Measurements from ENCODE around the gene PAX2.

Gene PAX2

DNA sequence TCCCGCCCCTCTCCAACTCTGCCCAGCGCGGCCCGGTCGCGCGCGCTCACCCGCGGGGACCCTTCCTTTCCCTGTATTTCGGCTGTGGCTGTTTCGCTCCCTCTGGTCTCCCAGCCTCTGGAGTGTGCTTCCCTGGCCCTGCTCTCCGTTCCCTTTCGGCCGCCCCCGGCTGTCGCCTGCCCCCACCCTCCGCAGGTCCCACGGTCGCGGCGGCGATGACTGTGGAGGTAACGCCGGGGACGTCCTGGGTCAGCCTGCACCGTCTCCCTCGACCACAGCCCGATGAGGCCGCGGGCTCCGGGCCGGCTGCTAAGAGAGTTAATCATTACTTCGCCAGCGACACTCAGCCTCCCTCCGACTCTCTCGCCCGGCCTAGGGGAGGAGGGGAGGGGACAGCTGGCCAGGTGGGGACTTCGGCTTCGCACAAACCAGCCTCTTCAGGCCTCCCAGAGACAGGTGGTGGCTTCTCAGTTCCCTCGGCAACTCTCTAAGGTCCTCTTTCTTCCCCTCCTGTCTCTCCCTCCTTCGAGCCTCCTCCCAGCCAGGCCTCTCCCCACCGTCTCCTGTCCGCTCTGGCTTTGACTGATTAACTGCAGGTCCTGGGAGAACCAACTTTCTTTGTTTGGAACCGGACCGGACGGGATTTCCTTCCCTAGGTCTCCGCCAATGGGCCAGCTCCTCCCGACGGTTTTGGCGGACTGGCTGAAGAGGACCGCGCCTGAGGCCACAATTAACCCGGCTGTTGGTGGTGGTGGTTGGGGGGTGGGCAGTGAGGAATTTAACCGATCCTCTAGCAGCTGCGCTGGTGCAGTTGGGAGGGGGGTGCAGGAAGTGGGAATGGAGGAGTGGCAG is 5.6 kb upstream of the PAX2 start:
- DNase-seq (ENCODE audit: low read depth, low spot score), result no peak

DNA sequence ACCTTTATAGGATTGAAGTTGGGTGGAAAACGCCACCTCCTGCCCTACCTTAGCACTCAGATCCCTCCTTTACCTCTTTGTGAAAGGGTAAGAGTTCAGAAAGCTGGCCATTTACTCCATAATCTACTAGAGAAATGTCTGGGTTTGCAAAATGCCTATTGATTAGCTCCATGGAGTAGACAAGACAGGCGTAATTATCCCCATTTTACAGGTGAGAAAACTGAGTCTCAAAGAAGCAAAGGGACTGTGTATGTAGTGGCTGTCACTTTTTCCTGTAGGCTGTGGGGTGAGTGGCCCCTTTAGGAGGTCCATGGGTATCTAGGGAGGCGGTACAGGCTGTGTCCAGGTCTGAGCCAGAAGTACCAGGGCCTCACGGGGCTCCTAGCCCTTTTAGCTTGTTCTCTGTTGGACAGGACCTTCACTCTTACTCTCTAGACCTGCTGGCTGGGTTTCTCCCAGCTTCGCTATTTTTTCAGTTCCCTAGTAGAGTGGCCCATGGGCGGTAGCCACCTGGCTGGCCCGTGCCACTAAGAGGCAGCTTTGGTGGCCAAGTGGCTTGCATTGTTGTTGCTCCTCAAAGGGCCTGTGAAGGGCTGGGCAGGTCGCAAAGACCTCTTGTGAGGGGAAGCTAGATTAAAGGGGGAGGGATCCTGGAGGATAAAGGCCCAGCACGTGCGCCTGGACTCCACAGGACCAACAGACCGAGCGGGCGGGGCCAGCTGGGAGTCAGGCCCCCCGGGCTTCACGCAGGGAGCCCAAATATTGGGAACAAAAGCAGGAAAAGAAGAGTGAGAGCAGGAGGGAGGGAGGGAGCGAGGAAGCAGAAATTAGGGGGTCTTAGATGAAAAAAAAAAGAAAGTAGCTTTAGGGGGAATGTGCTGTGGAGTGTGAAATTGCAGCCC is 4.7 kb upstream of the PAX2 start:
- no peak for DNase-seq (ENCODE audit: low read depth, low spot score)

DNA sequence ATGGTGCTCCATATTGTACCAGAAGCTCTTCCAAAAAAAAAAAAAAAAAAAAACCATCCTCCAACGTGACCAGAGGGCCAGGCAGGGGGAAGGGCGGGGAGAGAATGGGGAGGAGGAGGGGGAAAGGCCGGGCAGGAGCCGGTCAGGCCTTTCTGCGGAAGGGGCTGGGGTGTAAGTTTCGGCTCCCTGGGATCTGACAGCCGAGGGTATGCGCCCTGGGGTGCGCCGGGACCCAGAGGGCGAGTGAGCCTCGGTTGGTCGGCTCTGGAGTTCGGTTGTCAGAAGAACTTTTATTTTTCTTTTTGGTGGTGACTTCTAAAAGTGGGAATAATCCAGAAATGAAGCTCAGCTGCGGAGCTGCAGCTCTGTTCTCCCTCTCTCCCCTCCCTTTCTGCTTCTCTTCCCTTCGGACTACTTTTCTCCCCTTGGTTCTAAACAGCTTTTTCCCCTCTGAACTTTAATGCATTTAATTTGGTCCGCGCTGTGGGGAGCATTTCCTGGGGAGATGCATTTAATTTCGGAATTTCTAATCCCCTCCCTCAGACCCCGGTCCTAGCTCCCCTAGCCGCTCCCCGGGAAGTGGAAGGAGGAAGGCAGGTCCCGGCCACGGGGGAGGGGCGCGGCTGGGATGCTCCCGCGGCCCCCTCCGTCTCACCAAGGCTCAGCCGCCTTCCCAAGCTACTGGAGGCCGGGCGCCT is 3.9 kb upstream of the PAX2 start:
- DNase-seq (ENCODE audit: low read depth, low spot score), result no peak

DNA sequence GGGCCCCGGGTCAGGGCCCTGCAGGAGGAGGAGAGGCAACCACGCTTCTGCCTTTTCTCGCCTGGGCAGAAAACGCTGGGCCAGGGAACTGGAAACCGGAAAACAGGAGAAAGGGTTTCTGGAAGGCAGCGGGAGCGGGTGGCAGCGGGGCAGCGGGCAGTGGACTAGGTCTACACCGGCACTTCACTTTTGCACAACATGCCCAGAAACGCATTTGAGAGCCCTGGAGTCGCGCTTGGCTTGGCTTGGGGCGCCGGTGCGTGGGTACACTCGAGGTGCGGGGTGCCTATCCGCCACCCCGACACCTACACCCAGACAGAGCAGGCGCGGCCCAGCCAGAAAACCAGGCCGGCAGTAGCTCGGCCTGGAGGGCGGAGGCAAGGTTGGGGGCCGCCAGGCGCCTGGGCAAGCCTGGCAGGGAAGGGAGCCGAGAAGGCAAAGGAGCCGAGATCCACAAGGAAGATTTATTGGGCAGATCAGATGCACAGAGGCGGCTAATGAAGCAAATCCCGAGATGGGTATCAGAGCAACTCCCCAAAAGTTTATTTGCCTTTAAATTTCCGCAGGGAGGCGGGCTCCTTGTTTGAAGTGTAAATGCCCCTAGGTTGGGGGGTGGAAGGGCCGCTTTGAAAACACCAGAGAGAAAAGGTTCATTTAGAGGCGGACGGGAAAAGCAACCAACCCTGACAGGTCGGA is 3.2 kb upstream of the PAX2 start:
- DNase-seq (ENCODE audit: low read depth, low spot score), result no peak

DNA sequence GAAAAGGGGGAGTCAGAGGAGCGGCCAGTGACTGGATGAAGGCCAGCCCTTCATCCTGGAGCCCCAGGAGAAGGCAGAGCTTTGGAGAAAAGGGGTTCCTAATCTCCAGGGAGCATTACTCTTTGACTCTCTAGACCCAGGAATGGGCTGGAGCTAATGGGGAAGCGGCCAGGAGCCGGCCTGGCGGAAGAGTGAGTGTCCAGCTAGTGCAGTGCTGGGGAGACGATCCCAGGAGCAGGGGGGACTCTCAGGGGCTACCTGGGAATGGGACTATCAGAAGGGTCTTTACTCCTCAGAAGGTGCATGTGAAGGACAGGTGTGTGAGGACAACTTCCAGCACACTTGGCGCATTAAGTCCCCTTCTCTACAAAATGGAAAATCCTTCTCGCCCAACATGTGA is 2.4 kb upstream of the PAX2 start:
- no peak for DNase-seq (ENCODE audit: low read depth, low spot score)

DNA sequence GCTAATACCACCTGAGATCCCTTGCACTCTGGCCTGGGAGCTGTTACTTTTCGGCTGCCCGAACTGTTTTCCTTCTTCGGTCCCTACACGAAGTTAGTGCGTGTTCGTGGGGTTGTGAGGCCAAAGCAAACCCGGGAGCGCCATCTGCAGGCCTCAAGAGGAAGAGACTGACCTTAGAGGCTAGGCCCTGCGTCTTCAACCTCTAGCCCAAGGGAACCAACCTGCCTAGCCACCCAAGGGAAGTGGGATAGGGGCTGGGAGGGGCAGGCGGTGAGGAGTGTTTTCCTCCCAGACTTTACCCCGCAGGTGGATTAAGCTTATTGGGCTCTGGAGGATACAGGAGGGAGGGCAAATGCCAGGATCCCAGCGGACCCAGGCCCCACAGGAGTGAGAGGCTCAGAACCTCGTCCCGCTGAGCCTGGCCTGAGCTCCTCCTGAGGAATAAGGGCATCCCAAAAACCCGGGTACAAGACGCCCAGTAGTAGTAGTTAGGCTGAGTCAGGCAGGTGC is 1.7 kb upstream of the PAX2 start:
- no peak for DNase-seq (ENCODE audit: low read depth, low spot score)

DNA sequence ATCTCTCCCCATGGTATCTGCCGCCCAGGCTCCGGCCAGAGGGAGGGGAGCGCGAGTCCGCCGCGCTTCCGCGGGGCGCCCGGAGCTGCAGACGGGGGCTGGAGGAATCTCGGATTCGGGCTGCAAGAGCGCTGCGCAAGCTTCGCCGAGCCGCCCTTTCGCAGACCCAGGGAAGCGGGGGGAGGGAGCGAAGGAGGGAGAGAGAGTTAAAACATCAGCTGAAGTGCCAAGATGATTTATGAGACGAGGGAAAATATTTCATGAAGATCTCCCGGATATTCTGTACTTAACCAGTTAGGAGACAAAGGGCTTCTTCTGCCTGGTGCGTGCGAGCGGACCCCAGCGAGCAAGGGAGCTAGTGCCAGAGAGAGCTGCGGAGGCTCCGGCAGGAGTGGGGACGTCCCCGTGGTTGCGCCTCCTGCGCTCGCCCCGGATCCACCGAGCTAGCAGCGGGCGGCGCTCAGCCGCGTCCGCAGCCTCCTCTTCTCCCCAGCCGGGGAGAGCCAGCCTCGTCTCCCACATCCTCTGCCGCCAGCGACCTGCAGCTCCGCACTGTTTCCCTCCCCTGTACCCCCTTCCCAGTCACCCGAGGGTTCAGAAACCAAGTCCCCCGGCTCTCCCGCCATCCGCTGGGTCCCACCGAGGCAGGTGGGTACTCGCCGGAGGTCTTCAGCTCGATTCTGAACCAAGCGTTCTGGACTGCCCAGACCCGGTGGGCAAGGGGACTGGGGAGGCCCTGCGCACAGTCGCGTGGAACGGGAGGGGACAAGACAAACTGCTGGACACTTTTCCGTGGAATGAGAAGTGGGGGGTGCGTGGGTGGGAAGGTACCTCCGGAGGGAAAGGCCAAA is 1.0 kb upstream of the PAX2 start:
- DNase-seq (ENCODE audit: low read depth, low spot score), result no peak

DNA sequence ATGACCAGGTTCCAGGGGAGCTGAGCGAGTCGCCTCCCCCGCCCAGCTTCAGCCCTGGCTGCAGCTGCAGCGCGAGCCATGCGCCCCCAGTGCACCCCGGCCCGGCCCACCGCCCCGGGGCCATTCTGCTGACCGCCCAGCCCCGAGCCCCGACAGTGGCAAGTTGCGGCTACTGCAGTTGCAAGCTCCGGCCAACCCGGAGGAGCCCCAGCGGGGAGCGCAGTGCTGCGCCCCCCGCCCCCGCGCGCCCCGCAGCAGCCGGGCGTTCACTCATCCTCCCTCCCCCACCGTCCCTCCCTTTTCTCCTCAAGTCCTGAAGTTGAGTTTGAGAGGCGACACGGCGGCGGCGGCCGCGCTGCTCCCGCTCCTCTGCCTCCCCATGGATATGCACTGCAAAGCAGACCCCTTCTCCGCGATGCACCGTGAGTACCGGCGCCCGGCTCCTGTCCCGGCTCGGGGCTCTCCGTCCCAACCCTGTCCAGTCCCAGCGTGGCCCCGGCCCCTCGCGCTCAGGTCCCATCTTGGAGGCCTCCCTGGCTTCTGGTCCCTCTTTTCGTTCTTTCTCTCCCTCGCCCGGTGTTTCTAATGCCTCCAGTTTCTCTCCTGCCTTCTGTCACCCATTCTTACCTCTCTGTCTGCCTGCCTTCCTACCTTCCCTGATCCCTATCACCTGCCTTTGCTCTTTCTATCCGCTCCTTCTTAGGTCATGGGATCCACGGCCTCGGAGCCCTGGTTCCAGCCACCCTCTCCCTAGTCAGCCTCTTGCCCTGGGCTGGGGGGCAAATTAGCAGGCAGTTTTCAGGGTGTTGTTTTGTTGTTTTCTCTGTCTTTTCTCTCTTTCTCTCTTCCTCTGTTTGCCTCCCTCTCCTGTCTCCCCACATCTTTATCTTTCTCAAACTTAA is 751 bp downstream of the PAX2 start:
- DNase-seq (ENCODE audit: low read depth, low spot score), result no peak

DNA sequence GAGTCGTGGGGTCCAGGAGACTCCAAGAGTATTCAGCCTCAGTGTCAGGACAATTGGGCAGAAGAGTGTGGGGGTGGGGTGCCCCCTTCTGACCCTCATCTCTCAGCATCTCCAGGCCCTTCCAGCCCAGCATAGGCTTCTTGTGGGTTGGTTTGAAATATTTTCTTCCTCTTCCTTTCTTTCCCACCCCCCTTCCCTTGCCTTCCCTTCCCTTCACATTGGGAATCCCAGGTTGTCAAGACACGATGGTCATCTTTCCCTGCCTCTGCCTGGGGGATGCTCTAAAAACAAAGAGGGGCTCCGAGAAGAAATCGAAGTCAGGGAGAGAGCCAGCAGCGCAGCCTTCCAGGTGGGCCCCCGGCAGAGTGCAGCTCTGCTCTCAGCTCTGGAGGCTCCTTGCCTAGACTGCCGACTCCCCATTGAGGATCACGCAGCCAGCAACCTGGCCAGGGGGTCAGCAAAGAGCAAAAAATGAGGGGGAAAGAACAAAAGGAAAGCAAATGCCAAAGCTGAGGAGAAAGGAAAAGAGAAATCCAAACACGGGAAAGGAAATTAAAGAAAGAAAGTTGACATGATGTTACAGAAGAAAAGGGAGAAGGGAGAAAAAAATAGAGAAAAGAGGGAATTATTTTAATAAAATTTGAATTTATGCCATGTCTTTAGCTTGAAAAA is 1.5 kb downstream of the PAX2 start:
- DNase-seq (ENCODE audit: low read depth, low spot score), result no peak

DNA sequence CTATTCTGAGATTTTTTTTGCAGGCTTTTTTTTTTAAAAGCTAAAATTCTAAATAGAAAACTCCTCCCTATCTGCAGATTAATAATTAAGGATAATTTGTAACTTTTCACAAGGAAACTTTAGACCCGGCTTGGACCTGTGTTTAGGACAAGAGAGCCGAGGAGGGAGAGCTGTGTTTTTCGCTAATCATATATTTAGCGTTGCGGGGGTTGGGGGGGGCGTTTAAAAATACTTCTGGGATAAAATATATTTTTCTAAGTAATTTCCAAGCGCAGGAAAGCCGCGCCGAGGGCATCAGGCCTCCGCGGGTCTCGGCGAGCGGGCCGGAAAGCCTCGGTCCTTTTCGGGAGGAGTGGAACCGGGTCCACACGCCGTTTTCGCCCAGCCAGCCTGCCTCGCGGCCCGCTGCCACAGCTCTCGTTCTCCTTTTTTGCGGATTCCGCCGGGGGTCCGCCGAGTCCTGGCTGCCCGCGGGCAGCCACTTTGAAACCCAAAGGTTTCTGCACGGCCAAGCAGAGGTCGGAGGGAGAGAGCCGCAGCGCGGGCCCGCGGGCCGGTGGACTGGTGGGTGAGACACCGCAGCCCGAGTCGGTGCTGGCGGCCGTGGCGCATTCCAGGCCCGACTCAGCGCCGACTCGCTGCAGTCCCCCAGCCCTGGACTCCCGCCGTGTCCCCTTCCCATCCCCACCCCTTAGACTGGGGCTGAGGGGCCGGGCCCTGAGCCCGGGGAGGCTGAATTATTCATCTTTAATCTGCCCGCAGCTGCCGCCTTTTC is 2.3 kb downstream of the PAX2 start:
- no peak for DNase-seq (ENCODE audit: low read depth, low spot score)

DNA sequence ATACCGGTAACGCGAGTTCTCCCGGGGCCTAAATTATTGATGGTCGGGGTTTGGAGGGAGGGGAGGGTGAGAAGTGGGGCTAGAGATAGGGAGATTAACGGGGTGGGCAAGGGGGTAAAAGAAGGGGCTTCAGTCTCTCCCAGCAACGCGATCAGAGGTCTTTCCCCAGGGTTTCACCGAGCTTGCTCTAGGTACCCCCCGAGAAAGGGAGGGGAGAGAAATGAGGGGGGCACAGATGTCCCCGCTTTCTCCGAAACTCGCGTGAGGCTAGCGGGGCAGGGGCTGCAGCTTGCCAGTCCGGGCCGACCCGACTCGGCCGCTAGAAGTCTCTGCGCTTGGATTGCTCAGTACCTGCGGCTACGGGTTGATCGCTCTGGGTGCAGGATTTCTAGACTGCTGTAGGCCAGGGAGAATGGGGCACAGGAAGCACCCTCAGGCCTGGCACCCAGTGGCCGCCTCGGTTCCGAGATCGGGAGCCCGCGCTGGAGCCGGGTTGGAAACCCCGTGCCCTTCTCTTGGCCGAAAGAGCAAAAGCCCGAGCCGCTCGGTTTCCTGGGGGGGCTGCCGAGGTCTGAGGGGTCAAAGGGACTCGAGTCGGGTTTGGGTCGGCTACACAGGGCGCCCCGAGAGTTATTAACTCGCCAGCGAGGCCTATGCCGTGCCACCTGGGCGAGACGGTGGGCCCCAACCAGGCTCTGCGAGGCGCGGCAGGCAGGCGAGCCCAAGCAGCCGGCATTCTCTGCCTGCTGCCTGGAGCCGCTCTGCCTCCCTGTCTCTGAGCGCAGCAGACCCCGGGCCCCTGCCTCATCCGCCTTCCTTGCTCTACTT is 3.1 kb downstream of the PAX2 start:
- DNase-seq (ENCODE audit: low read depth, low spot score), result no peak

DNA sequence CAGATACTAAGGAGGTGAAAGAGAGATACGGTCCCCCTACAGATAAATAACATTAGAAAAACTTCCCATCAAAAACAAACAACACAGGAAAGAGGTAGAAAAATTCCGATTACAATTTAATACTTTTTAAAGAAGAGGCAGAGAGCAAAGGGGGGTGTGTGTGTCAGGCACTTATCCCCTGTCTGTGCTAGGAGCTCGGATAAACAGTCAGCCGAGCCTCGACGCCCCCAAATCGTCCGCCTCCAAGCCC is 3.6 kb downstream of the PAX2 start:
- DNase-seq (ENCODE audit: low read depth, low spot score), result no peak

DNA sequence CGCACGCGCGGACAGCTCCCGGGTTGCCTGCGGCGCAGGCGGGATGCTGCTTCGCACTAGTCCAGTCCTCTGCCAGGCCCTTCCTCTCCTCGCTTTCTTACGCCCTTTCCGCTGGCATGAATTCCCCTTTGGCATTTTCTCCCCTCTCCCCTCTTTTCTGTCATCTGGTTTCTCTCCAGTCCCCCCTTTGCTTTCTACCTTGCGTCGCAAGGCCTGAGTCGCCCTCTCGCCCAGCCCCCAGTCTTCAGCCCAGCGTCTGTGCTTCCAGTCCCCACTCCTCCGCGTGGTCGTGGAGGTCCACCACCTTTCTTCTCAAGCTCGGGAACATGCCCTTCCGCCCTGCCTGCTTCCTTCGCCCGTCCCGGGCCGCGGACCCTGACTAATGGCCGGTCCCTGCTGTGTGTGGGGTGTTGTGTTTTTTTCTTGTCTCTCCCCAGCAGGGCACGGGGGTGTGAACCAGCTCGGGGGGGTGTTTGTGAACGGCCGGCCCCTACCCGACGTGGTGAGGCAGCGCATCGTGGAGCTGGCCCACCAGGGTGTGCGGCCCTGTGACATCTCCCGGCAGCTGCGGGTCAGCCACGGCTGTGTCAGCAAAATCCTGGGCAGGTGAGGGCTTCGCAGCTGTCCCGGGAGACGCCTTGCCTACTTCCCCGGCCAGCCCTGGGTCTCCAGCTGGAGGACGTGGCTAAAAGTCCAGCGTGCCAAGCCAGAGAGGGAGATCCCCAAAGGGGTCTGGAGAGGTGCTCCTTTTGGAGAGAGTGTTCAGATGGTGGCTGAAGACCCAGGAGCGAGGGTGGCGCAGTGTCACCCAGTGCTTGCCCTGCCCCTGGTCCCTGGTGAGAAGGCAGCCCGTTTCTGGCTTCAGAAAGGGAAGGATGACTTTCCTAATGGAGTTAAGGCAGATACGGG is 4.2 kb downstream of the PAX2 start:
- DNase-seq (ENCODE audit: low read depth, low spot score), result no peak

DNA sequence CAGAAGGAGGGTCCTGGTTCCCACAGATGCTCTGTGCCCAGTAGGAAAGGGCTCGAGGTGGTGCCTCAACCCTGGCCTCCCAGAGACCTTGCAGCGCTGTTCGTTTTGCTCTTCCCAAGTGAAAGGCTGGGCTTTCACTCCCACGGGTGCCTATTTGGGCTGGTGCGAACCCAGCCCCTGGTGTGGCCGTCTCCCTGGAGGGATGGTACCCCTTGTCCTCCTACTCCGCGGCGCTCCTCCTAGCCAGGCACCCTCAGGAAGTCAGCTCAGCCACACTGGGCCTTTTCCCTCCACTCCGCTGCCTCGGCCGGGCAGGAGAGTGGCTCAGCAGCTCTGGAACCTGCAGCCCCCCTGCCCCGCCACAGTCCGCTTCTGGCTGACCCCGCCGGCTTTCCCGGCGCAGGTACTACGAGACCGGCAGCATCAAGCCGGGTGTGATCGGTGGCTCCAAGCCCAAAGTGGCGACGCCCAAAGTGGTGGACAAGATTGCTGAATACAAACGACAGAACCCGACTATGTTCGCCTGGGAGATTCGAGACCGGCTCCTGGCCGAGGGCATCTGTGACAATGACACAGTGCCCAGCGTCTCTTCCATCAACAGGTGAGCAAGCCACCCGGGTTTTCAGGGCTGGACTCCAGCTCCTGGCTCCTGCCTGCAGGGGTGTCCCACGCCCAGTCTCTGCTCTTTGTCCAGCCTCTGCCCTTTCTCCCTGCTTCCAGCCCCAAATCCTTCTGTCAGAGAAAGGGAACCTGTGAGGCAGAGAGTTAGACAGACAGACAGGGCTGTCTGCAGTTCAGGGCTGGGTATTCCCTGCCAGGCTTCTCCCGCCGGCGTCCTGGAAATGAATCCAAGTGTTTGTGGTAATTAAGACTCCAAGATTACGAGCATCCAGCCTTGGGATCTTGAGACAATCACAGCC is 5.2 kb downstream of the PAX2 start:
- no peak for DNase-seq (ENCODE audit: low read depth, low spot score)

DNA sequence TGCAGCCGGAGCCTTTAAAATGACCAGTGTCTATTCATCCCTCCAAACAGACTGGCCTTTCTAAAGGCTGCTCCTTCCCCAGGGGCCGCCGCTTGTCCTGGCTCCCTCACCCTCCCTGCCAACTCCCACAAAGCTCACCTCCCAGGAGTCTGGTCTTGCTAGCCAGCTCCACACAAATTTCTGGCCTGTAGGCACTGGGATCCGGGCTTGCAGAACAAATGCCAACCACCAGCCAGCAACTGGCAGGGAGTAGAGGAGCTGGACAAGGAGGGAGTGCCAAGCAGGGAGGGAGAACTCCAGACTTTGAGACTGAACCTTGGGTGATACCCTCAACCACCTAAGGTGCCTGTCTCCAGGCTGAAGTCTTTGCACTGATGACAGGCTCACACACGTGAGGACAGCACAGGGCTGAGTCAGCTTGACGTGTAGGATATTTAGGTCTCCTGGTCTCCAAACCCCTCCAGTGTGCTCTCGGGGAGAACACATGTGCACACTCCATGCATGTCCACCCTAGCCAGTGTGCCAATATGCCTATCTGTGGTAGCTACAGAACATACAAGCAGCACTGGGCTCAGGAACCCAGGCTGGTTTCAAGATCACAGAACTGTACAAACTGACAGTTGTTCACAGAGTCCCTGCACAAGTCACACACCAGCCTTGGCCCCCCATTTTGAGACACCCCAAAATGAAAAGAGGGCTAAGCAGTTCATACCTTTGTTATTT is 6.0 kb downstream of the PAX2 start:
- DNase-seq (ENCODE audit: low read depth, low spot score), result no peak
